A673 (cell line): ENCODE data around the gene SULT2B1. TPM values are rescaled to one million over a fixed set of nuclear protein-coding genes. Genes with fewer than 3 reads are reported as not detected.

Source experiments
- BruUV-seq: library from RNA; stranded (reverse); fragments of 400-500 nt; replicated peaks from 2 replicates; lab custom pipeline; 2021; lab: Mats Ljungman, UMichigan
- CTCF ChIA-PET: fragments of 300-600 bp; sonication (Branson Sonifier 250); formaldehyde crosslinking; loops from one replicate; lab custom pipeline; 2022; ENCODE audit warnings: antibody characterized with exemption; lab: Charles Lee
- POLR2A ChIA-PET: fragments of 300-600 bp; sonication (Branson Sonifier 250); formaldehyde crosslinking; loops from one replicate; lab custom pipeline; 2022; ENCODE audit warnings: antibody characterized with exemption; ENCODE audit not compliant: low non-redundant PET; lab: Charles Lee
- DNase-seq: peaks from one replicate; pipeline ENCODE4 v3.0.0-alpha.2; 2015; ENCODE audit warnings: low spot score
- H3K27ac ChIP-seq: fragments of 200-600 bp; sonication (generic); 2 replicates; pipeline ENCODE4 v1.5.1; 2016; ENCODE audit warnings: mixed run types, low read depth, mild to moderate bottlenecking, mixed read lengths, antibody characterized with exemption, low read length; ENCODE audit not compliant: poor library complexity, severe bottlenecking
- H3K27me3 ChIP-seq: fragments of 200-600 bp; sonication (generic); replicated peaks from 2 replicates; pipeline ENCODE4 v1.6.1; 2017; ENCODE audit warnings: mixed run types, low read depth, mild to moderate bottlenecking, mixed read lengths, antibody characterized with exemption, low read length; ENCODE audit not compliant: insufficient read depth, poor library complexity
- H3K36me3 ChIP-seq: fragments of 200-600 bp; sonication (generic); 2 replicates; pipeline ENCODE4 v1.6.1; 2016; ENCODE audit warnings: mixed run types, mild to moderate bottlenecking, mixed read lengths, antibody characterized with exemption, low read length; ENCODE audit not compliant: insufficient read depth, poor library complexity, severe bottlenecking
- H3K4me1 ChIP-seq: fragments of 200-600 bp; sonication (generic); 2 replicates; pipeline ENCODE4 v1.6.1; 2017; ENCODE audit warnings: mixed run types, mild to moderate bottlenecking, mixed read lengths, antibody characterized with exemption, low read length; ENCODE audit not compliant: insufficient read depth, poor library complexity, severe bottlenecking
- H3K4me3 ChIP-seq: fragments of 200-600 bp; sonication (generic); 2 replicates; pipeline ENCODE4 v1.5.1; 2016; ENCODE audit warnings: low read depth, mixed run types, mild to moderate bottlenecking, mixed read lengths, low read length; ENCODE audit not compliant: poor library complexity, severe bottlenecking
- H3K9me3 ChIP-seq: fragments of 200-600 bp; sonication (generic); 2 replicates; pipeline ENCODE4 v1.6.1; 2016; ENCODE audit warnings: mixed run types, low read depth, mild to moderate bottlenecking, mixed read lengths, antibody characterized with exemption, low read length; ENCODE audit not compliant: poor library complexity, severe bottlenecking
- CTCF ChIP-seq: fragments of 300-800, 200-600 bp; sonication (generic); conservative IDR thresholded peaks from 2 replicates; pipeline ENCODE4 v1.5.1; 2017; ENCODE audit warnings: low read depth, mild to moderate bottlenecking, antibody characterized with exemption, low read length, moderate library complexity, mixed read lengths
- EZH2 ChIP-seq: fragments of 200-600 bp; sonication (generic); IDR thresholded peaks from 2 replicates; pipeline ENCODE4 v1.6.1; 2017; ENCODE audit warnings: borderline replicate concordance, low read depth, mild to moderate bottlenecking, mixed read lengths, antibody characterized with exemption, low read length; ENCODE audit not compliant: poor library complexity, severe bottlenecking
- intact Hi-C: fragments of 100-400 bp; cut with micrococcal nuclease; formaldehyde crosslinking; loops from one replicate; pipeline ENCODE4 v1.10.0; 2022; ENCODE audit not compliant: unreplicated experiment
- total RNA-seq: library from RNA; stranded (reverse); gene quantifications from 2 replicates; pipeline ENCODE4 v1.2.3, GENCODE V29; 2021

Gene SULT2B1
- total RNA-seq, 1 experiment from 2014 or later, result 0.60 TPM

GRCh38 chr19:48616491-48617056 lies 64.6 kb downstream of the SULT2B1 start:
- ChIA-PET POLR2A (interaction anchor here (1.2 kb wide), 1 partner anchor 8 kb away, joined by 3 read pairs; no protein-coding TSS in a partner anchor), CTCF (no interaction called here)
- intact Hi-C loops, result no loop called here
- Histone ChIP-seq H3K4me1 (peaks cover 20% of the 10 kb centered on the region), H3K27ac (peak overlapping the region; percentile 32), H3K9me3 (no peaks in the 10 kb centered on the region), H3K27me3 (no peaks in the 10 kb centered on the region), H3K36me3 (peaks cover 37% of the 10 kb centered on the region), H3K4me3 (peak overlapping the region; percentile 89)
- BruUV-seq, result no TSS peak
- TF ChIP-seq EZH2 (no peak), CTCF (no peak)
- DNase-seq, result no peak

GRCh38 chr19:48617146-48617937 lies 65.4 kb downstream of the SULT2B1 start:
- Histone ChIP-seq H3K4me3 (peak overlapping the region; percentile 89), H3K4me1 (peaks cover 20% of the 10 kb centered on the region), H3K36me3 (peaks cover 37% of the 10 kb centered on the region), H3K9me3 (no peaks in the 10 kb centered on the region), H3K27me3 (no peaks in the 10 kb centered on the region), H3K27ac (peak overlapping the region; percentile 93)
- CTCF ChIA-PET, result interaction anchor here (0.6 to 1.2 kb wide), 2 partner anchors 26 to 33 kb away, joined by 3 read pairs; no protein-coding TSS in a partner anchor
- BruUV-seq, result no TSS peak
- TF ChIP-seq CTCF (no peak), EZH2 (no peak)
- POLR2A ChIA-PET, result interaction anchor here (0.6 to 1.2 kb wide), 2 partner anchors 9 to 219 kb away, joined by 3 read pairs; partner anchors contain the start of gene HSD17B14
- no peak for DNase-seq
- intact Hi-C loops, result no loop called here

GRCh38 chr19:48618278-48618915 lies 66.4 kb downstream of the SULT2B1 start:
- ChIA-PET CTCF (interaction anchor here (0.6 to 1.2 kb wide), 4 partner anchors 8 to 34 kb away, joined by 3 to 4 read pairs (median 3); no protein-coding TSS in a partner anchor), POLR2A (interaction anchor here (0.5 to 1.6 kb wide), 5 partner anchors 9 to 186 kb away, joined by 3 to 10 read pairs (median 4); no protein-coding TSS in a partner anchor)
- H3K27ac ChIP-seq, result peak overlapping the region; percentile 93
- no peaks in the 10 kb centered on the region for H3K27me3 ChIP-seq
- no peaks in the 10 kb centered on the region for H3K9me3 ChIP-seq
- TF ChIP-seq CTCF (no peak), EZH2 (no peak)
- DNase-seq, result no peak
- H3K4me3 ChIP-seq, result peak overlapping the region; percentile 89
- H3K4me1 ChIP-seq, result peaks cover 23% of the 10 kb centered on the region
- intact Hi-C loops, result no loop called here
- peaks cover 37% of the 10 kb centered on the region for H3K36me3 ChIP-seq
- TSS peak; percentile 84 for BruUV-seq
